GM21381 (cell line): Measurements from ENCODE around the gene APOH.

Source experiments
- ATAC-seq: cut with Tn5 transposase; IDR thresholded peaks from one replicate; pipeline ENCODE4 v1.9.1; 2021; ENCODE audit warnings: mild to moderate bottlenecking, moderate library complexity; ENCODE audit not compliant: unreplicated experiment

APOH gene

DNA sequence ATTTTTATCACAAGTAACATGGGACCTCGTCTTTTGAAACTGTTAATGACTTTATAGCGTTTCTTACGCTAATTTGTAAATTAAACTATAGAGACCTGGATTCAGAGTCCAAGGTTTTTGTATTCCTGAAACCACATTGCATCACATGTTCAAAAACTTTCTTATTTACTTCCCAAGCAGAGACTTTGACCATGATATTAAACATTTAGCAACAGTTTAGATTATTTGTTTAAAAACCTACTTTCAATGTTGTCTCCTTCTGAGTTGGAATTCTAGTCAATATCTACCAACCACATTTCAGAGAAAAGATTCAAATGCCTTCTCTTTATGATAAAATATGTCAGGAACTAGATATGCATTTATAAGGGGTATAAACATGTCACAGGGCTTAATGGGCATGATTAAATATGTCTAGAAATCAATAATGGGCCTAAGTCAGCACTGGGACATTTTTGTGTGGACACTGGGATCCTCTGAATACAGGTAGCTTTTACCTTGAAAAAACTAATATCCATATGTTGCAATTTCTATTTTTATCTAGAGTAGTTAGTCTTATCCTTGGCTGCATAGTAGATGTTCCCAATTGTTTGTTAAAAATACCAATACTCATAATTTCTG, 6.3 kb upstream of the APOH start:
- ATAC-seq: no peak

DNA sequence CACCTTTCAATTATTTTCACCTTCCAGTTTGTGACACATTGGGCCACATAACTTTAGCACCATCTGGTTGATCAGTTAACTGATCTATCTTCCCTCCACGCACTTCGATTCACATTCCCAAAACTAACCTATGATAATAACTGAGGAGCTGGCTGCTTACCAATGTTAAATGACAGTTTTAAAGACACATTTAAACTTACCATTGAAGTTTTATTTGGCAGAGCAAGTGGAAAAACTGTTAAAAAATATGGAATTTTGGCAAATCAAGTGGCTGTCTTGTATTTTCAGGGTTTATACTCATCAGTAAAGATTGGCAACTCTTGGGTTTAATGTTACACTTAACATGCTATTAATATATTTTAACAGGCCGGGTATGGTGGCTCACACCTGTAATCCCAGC, 5.4 kb upstream of the APOH start:
- no peak for ATAC-seq

DNA sequence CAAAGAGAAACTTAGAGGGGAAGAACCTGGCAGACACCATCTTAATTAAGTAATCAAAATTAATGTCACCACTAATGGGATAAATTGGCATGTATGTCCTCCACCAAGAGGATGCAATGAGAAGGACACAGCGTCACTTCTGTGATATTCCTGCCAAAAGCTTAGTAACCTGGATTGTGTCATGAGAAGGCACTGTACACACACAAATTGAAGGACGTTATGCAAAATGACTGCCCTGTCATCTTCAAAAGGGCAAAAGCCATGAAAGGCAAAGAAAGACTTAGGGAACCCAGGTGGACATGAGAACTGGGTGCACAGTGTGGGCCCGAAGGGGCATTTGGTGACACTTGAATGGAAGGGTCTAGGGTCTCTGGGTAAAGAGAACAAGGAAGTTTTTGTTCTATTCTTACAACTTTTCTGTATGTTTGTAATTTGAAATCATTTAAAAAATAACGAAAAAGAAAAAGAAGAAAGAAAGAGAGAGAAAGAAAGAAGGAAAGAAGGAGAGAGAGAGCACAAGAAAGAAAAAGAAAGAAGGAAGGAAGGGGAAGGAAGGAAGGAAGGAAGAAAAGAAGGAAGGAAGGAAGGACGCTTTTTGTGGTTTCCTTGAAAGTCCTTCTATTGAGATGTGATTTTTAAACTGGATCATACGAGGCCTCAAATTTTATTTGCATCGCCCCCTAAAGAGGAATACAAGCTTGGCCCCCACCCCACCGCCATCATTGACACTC, 4.0 kb upstream of the APOH start:
- no peak for ATAC-seq

GRCh38 chr17:66230922-66231591, 1.8 kb upstream of the APOH start:
- ATAC-seq: no peak

DNA sequence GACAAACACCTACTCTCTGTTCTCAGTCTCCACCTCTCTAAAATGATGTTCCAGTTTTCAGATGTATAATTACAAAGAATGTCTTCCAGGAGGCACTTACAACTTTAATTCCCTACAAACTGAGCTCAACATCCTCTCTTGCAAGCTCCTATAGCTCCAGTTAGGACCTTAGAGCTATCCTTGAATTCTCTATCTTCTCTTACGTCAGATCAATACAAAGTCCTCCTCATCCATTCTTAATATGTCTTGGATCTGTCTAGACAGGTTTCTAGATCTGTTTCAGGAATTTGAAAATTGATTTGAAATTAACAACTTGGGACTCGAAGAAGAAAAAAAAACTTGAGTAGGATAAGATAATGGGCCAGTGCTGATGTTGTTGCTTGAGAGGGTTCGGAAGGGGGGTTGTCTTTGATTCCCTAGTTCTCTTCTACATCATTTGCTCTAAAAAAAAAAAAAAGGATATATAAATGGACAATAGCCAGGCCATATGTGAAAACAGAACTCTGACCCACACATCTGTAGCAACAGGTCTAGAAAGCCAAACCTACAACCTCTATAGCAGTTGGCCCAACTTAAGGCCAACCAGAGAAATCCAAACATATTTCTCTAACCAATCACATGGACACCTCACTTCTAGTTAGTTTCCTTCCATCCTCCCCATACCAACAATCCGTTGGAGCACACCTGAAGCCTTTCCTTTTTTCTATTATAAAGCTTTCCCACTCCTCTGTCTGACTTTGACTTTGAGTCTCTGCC, 746 bp upstream of the APOH start:
- ATAC-seq: no peak

GRCh38 chr17:66227212-66228045, 1.8 kb downstream of the APOH start:
- ATAC-seq: no peak

DNA sequence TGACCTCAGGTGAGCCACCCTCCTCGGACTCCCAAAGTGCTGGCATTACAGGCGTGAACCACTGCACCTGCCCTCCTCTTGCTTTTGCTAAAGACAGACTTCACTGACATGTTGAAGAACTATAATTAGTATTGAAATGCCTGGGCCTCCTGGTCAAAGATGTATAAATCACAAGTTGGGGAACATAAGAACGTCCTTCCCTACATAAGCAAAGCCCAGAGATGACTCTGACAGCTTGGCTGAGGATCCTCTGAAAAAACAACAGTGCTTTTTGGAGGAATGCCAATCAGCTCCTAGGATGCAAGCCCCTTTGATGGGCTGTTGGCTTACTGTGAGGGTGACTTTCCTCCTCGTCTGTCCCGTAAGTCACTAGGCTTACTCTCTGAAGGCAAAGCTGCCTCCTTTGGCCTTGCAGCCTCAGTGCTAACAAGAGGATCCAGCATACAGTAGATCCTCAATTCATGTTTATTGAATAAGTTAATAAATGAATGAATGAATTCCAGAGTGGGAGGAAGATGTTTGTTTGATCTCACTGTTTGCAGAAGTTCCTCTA, 6.3 kb downstream of the APOH start:
- no peak for ATAC-seq

DNA sequence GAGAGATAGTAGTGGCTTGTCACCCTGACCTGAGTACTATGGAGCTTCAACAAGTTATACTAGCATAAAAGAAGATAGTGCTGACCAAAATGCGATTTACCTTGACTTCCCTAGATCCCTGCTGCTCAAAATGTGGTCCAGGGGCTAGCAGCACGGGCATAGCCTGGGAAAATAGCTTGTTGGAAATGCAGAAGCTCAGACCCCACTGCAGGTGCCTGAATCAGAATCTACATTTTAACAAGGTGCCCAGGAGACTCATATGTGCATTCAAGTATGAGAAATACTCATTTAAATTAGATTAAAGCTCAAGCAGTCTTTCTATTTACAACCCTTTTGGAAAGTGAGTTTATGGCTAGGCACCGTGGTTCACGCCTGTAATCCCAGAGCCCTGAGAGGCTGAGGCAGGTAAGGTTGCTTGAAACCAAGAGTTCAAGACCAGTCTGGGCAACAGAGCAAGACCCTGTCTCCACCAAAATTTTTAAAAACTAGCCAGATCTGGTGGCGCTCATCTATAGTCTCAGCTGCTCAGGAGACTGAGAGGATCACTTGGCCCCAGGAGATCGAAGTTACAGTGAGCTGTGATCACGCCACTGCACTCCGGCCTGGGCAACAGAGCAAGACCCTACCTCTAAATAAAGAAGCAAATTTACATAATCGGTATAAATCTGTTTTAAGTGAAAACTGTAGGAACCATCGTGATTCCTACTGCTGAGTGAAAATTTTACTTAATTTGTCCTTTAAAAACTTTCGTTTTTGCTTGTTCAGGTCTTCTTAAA, 7.3 kb downstream of the APOH start:
- no peak for ATAC-seq

GRCh38 chr17:66221343-66221742, 7.9 kb downstream of the APOH start:
- no peak for ATAC-seq

DNA sequence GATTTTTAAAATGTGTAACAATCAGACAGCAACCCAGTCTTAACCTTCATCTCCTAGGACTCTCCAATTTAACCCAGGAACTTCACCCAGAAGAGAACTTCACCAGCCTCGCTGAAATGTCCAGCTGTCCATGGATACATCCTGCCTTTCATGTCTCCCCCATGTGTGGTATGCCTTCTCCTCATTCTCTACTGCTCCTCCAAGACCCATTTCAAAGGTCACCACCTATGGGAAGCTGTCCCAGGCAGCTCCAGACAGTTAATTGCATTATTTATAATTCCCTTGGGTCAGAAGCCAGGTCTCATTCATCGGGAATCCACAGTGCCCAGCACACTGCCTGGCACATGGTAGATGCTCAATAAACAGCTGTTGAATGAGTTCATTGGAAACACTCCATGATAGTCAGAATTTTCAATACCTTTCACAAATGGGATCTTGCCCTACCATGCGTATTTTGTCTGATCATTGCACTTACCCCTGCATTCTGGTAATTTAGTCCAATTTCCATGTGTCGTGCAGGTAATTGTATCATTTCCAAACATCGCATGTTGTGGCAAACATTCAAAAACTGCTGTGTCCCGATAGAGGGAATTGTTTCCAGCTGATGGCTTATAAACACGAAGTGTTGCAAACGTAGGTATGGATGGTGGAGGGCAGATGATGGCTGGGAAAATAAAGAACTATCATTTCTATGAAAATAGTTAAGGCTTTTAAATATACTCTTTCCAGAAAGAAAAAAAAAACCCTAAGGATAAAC, 9.0 kb downstream of the APOH start:
- ATAC-seq: no peak

- ATAC-seq: no peak
Measured at GRCh38 chr17:66215529-66215911, 13.7 kb downstream of the APOH start.

GRCh38 chr17:66214884-66215528, 14.2 kb downstream of the APOH start:
- no peak for ATAC-seq

GRCh38 chr17:66211047-66211810, 18.0 kb downstream of the APOH start:
- ATAC-seq: no peak

- ATAC-seq: no peak
Measured at GRCh38 chr17:66210208-66210574, 19.0 kb downstream of the APOH start.

DNA sequence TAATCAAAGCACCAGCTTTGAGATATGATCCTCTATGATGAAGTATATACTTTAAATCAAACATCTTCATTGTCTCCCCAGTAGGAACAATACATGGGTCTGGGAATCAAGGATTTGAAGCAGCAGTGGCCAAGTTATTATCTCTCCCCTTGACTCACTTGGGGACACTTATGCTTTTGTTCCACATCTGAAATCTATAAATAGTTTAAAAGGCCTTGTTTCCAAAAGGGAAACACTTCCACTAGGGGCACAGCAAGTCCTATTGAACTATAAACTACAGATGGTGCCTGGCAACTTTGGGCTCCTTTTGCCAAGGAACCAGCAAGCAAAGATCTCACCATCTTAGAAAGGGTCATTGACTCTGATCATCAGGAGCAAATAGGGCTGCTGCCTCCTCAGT, 21.3 kb downstream of the APOH start:
- ATAC-seq: no peak

- ATAC-seq: no peak
Measured at GRCh38 chr17:66203274-66204015, 25.8 kb downstream of the APOH start.

DNA sequence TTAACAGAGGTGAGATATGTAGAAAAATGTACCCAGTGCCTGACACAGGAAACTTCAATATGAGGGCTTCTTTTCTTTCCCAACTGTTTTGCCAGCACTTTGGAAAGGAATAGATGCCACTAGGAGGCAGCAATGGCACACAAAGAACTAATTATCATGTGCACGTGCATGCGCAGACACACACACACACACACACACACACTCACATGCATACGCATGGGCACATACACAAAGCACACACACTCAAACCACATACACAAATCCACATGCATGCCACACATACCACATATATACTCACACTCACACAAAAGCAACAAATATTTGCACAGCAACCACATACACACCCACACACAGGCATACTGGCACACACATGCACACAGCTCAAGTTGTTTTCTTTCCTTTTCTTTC, 28.5 kb downstream of the APOH start:
- no peak for ATAC-seq
